ENCODE data around the gene MSL3.
A peak's percentile ranks its signal among the peaks of the same experiment; 100 is the strongest.

MSL3 gene

GRCh38 chrX:11757719-11758399, at the start of gene MSL3:
Gene MSL3, plus strand, starts transcription at chrX:11758237. Its CDS starts 27 bp downstream, at chrX:11758264.
- Histone ChIP-seq H3K9ac (peak within 1 kb of the TSS; percentile 83 to 95 (median 88)), H3K4me2 (peak within 1 kb of the TSS; percentile 75 to 92 (median 86)), H3K4me1 (peaks cover 7 to 37% (median 13%) of the 10 kb centered on the region in 10 experiments; a peak in 18 of 20 replicates), H4K20me1 (no peaks in the 10 kb centered on the region; a peak in 3 of 22 replicates), H3K27ac (peak within 1 kb of the TSS; percentile 80 to 95 (median 85)), H3K9me3 (replicated peaks in 1 of 11) (peaks cover 0 to 38% (median 6%) of the 10 kb centered on the region in 11 experiments; a peak in 12 of 22 replicates), H3K4me3 (peak within 1 kb of the TSS; percentile 61 to 86 (median 78)), H3K27me3 (peaks cover 43 to 82% (median 71%) of the 10 kb centered on the region in 11 experiments), H3K36me3 (peaks cover 10 to 22% (median 13%) of the 10 kb centered on the region in 11 experiments; a peak in 20 of 22 replicates)
- no peak for TF ChIP-seq Cebpa-rat (IDR thresholded peaks at IDR 0.05)

GRCh38 chrX:11722304-11722703, 35.7 kb upstream of the MSL3 start:
- H3K4me3 ChIP-seq = no peak overlapping the region
- no peaks in the 10 kb centered on the region for H3K36me3 ChIP-seq
- H3K4me2 ChIP-seq = no peak overlapping the region
- no peak overlapping the region for H3K9ac ChIP-seq
- TF ChIP-seq Cebpa-rat (IDR thresholded peaks at IDR 0.05) = no peak
- H4K20me1 ChIP-seq = peaks cover 0 to 5% (median 0%) of the 10 kb centered on the region in 11 experiments; a peak in 2 of 22 replicates
- H3K27ac ChIP-seq = no peak overlapping the region
- peaks cover 0 to 5% (median 0%) of the 10 kb centered on the region in 11 experiments; a peak in 2 of 22 replicates for H3K9me3 ChIP-seq (replicated peaks in 1 of 11)
- H3K4me1 ChIP-seq = no peaks in the 10 kb centered on the region
- H3K27me3 ChIP-seq = peaks cover 58 to 99% (median 86%) of the 10 kb centered on the region in 11 experiments

- H3K9ac ChIP-seq = no peak overlapping the region
- H4K20me1 ChIP-seq = peaks cover 0 to 5% (median 0%) of the 10 kb centered on the region in 11 experiments; a peak in 2 of 22 replicates
- no peak overlapping the region for H3K4me3 ChIP-seq
- no peak for TF ChIP-seq Cebpa-rat (IDR thresholded peaks at IDR 0.05)
- peaks cover 0 to 6% (median 0%) of the 10 kb centered on the region in 11 experiments; a peak in 2 of 22 replicates for H3K9me3 ChIP-seq (replicated peaks in 1 of 11)
- no peaks in the 10 kb centered on the region for H3K4me1 ChIP-seq
- no peaks in the 10 kb centered on the region for H3K36me3 ChIP-seq
- peaks cover 60 to 99% (median 86%) of the 10 kb centered on the region in 11 experiments for H3K27me3 ChIP-seq
- H3K27ac ChIP-seq = no peak overlapping the region
- H3K4me2 ChIP-seq = no peak overlapping the region
Measured at GRCh38 chrX:11724122-11725017, 33.7 kb upstream of the MSL3 start.

GRCh38 chrX:11725631-11726442, 32.2 kb upstream of the MSL3 start:
- Histone ChIP-seq H3K27me3 (peaks cover 59 to 96% (median 86%) of the 10 kb centered on the region in 11 experiments), H3K27ac (no peak overlapping the region), H4K20me1 (peaks cover 0 to 5% (median 0%) of the 10 kb centered on the region in 11 experiments; a peak in 2 of 22 replicates), H3K4me2 (no peak overlapping the region), H3K36me3 (no peaks in the 10 kb centered on the region), H3K9me3 (replicated peaks in 1 of 11) (peaks cover 0 to 6% (median 0%) of the 10 kb centered on the region in 11 experiments; a peak in 2 of 22 replicates), H3K4me3 (no peak overlapping the region), H3K9ac (no peak overlapping the region), H3K4me1 (no peaks in the 10 kb centered on the region)
- TF ChIP-seq Cebpa-rat (IDR thresholded peaks at IDR 0.05) = no peak

GRCh38 chrX:11728556-11728955, 29.5 kb upstream of the MSL3 start:
- Histone ChIP-seq H3K4me3 (no peak overlapping the region), H3K9ac (no peak overlapping the region), H4K20me1 (peaks cover 0 to 5% (median 0%) of the 10 kb centered on the region in 11 experiments; a peak in 1 of 22 replicates), H3K9me3 (replicated peaks in 1 of 11) (peaks cover 0 to 6% (median 0%) of the 10 kb centered on the region in 11 experiments; a peak in 2 of 22 replicates), H3K27me3 (peaks cover 74 to 95% (median 90%) of the 10 kb centered on the region in 11 experiments), H3K27ac (no peak overlapping the region), H3K36me3 (no peaks in the 10 kb centered on the region), H3K4me2 (no peak overlapping the region), H3K4me1 (peaks cover 0 to 6% (median 0%) of the 10 kb centered on the region in 10 experiments; a peak in 1 of 20 replicates)
- no peak for TF ChIP-seq Cebpa-rat (IDR thresholded peaks at IDR 0.05)

GRCh38 chrX:11733614-11734013, 24.4 kb upstream of the MSL3 start:
- H4K20me1 ChIP-seq = no peaks in the 10 kb centered on the region; a peak in 1 of 22 replicates
- H3K27me3 ChIP-seq = peaks cover 95 to 100% (median 99%) of the 10 kb centered on the region in 11 experiments
- no peak overlapping the region for H3K9ac ChIP-seq
- H3K4me3 ChIP-seq = no peak overlapping the region
- no peaks in the 10 kb centered on the region for H3K36me3 ChIP-seq
- H3K4me2 ChIP-seq = peak overlapping the region in 1 of 11 experiments; percentile 5; a peak in 1 of 22 replicates
- H3K27ac ChIP-seq = no peak overlapping the region
- no peaks in the 10 kb centered on the region for H3K9me3 ChIP-seq (replicated peaks in 1 of 11)
- no peak for TF ChIP-seq Cebpa-rat (IDR thresholded peaks at IDR 0.05)
- peaks cover 0 to 10% (median 0%) of the 10 kb centered on the region in 10 experiments; a peak in 1 of 20 replicates for H3K4me1 ChIP-seq

GRCh38 chrX:11739776-11740175, 18.3 kb upstream of the MSL3 start:
- Histone ChIP-seq H3K4me2 (no peak overlapping the region), H3K4me3 (no peak overlapping the region), H4K20me1 (no peaks in the 10 kb centered on the region; a peak in 1 of 22 replicates), H3K9me3 (replicated peaks in 1 of 11) (no peaks in the 10 kb centered on the region), H3K4me1 (no peaks in the 10 kb centered on the region), H3K36me3 (no peaks in the 10 kb centered on the region), H3K27me3 (peaks cover 79 to 99% (median 96%) of the 10 kb centered on the region in 11 experiments), H3K27ac (no peak overlapping the region), H3K9ac (no peak overlapping the region)
- no peak for TF ChIP-seq Cebpa-rat (IDR thresholded peaks at IDR 0.05)

- Histone ChIP-seq H3K9me3 (replicated peaks in 1 of 11) (no peaks in the 10 kb centered on the region), H3K27me3 (peaks cover 79 to 99% (median 96%) of the 10 kb centered on the region in 11 experiments), H3K4me1 (no peaks in the 10 kb centered on the region), H4K20me1 (peaks cover 0 to under 1% (median 0%) of the 10 kb centered on the region in 11 experiments; a peak in 2 of 22 replicates), H3K4me2 (no peak overlapping the region), H3K36me3 (no peaks in the 10 kb centered on the region), H3K27ac (no peak overlapping the region), H3K9ac (no peak overlapping the region), H3K4me3 (no peak overlapping the region)
- TF ChIP-seq Cebpa-rat (IDR thresholded peaks at IDR 0.05) = no peak
Measured at GRCh38 chrX:11740794-11741193, 17.2 kb upstream of the MSL3 start.

Data from BLaER1 treated with 17β-estradiol and CSF1 and Interleukin-3, amounts not matched to agents 10 nM and 100 nM (cell line).